Right atrium auricular region (tissue), 2 donors: ENCODE data around the gene ITGA4. TPM values are rescaled to one million over a fixed set of nuclear protein-coding genes. Genes with fewer than 3 reads are reported as not detected.

Source experiments
- DNase-seq: peaks from one replicate; pipeline ENCODE4 v3.0.0-alpha.2; 2019; ENCODE audit warnings: low spot score
- H3K27ac ChIP-seq, 2 donors: fragments of 200-600 bp; sonication (generic); 1 replicate in 1 of 2; 2 replicates in 1 of 2; pipeline ENCODE4 v1.5.1; 2016 to 2019
- H3K27me3 ChIP-seq, 2 donors: fragments of 200-600 bp; sonication (generic); one replicate each; pipeline versions ENCODE4 v1.5.1 to v1.6.0; 2017 to 2019
- H3K36me3 ChIP-seq: fragments of 200-600 bp; sonication (generic); one replicate; pipeline ENCODE4 v1.5.1; 2016
- H3K4me1 ChIP-seq, 2 donors: fragments of 200-600 bp; sonication (generic); one replicate each; pipeline versions ENCODE4 v1.5.1 to v1.6.0; 2017 to 2019
- H3K4me3 ChIP-seq, 2 donors: fragments of 200-600 bp; sonication (generic); 1 replicate in 1 of 2; 2 replicates in 1 of 2; pipeline ENCODE4 v1.5.1; 2017 to 2019; ENCODE audit warnings: mild to moderate bottlenecking in 1 of 2, moderate library complexity in 1 of 2
- H3K9me3 ChIP-seq, 2 donors: fragments of 200-600 bp; sonication (generic); one replicate each; pipeline ENCODE4 v1.5.1; 2019
- CTCF ChIP-seq, 2 donors: fragments of 200-600 bp; sonication (generic); IDR thresholded peaks; one replicate each; pipeline ENCODE4 v1.5.1; 2019; ENCODE audit warnings: antibody characterized with exemption in 2 of 2
- total RNA-seq, 2 donors: library from RNA; depleted of rRNA; stranded (reverse); fragments of >200 nt; gene quantifications; one replicate each; pipeline ENCODE4 v1.1.0, GENCODE V29; 2016

The ITGA4 gene
- total RNA-seq, result 1 to 10 TPM in 1 of 2 donors, under 1 TPM in 1; 0.96 to 1.8 TPM

DNA sequence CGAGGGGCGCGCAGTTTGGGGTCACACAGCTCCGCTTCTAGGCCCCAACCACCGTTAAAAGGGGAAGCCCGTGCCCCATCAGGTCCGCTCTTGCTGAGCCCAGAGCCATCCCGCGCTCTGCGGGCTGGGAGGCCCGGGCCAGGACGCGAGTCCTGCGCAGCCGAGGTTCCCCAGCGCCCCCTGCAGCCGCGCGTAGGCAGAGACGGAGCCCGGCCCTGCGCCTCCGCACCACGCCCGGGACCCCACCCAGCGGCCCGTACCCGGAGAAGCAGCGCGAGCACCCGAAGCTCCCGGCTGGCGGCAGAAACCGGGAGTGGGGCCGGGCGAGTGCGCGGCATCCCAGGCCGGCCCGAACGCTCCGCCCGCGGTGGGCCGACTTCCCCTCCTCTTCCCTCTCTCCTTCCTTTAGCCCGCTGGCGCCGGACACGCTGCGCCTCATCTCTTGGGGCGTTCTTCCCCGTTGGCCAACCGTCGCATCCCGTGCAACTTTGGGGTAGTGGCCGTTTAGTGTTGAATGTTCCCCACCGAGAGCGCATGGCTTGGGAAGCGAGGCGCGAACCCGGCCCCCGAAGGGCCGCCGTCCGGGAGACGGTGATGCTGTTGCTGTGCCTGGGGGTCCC is at the start of gene ITGA4:
ITGA4 (plus strand) TSS at position 266 of the 620 bp plus-strand sequence; CDS start at position 535, 269 bp downstream.
- H3K9me3 ChIP-seq, result no peaks in the 10 kb centered on the region
- no peak for DNase-seq
- TF ChIP-seq CTCF (IDR thresholded peaks at IDR 0.05), result peak in 1 of 2 donors; percentile 69
- H3K36me3 ChIP-seq, result no peaks in the 10 kb centered on the region
- H3K4me1 ChIP-seq, result peaks cover 0 to 9% of the 10 kb centered on the region in 2 donors
- H3K27ac ChIP-seq, result peak within 1 kb of the TSS in 1 of 2 donors; percentile 40
- H3K4me3 ChIP-seq, result peak within 1 kb of the TSS; percentile 36 to 59
- no peaks in the 10 kb centered on the region for H3K27me3 ChIP-seq

DNA sequence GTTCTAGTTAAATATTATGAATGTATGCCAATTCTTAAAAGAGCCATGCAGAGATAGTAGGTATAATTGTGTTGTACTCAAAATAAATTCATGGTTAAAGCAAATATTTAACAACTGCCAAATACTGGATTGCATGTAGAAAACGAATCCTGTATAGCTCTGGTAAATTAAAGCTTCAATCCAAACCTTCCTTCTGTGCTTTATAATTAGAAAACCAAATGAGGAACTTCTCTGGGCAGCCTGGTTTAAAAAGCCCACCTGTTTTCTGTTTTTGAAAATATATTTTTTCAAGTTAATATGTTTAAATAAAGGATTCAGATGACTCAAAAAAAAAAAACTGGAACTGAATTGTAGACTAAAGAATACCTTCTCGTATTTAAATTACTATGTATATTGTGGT is 48.3 kb upstream of the ITGA4 start:
- Histone ChIP-seq H3K9me3 (no peaks in the 10 kb centered on the region), H3K4me1 (no peaks in the 10 kb centered on the region), H3K4me3 (no peak overlapping the region), H3K27ac (no peak overlapping the region), H3K27me3 (no peaks in the 10 kb centered on the region), H3K36me3 (no peaks in the 10 kb centered on the region)
- no peak for DNase-seq
- TF ChIP-seq CTCF (IDR thresholded peaks at IDR 0.05), result no peak

DNA sequence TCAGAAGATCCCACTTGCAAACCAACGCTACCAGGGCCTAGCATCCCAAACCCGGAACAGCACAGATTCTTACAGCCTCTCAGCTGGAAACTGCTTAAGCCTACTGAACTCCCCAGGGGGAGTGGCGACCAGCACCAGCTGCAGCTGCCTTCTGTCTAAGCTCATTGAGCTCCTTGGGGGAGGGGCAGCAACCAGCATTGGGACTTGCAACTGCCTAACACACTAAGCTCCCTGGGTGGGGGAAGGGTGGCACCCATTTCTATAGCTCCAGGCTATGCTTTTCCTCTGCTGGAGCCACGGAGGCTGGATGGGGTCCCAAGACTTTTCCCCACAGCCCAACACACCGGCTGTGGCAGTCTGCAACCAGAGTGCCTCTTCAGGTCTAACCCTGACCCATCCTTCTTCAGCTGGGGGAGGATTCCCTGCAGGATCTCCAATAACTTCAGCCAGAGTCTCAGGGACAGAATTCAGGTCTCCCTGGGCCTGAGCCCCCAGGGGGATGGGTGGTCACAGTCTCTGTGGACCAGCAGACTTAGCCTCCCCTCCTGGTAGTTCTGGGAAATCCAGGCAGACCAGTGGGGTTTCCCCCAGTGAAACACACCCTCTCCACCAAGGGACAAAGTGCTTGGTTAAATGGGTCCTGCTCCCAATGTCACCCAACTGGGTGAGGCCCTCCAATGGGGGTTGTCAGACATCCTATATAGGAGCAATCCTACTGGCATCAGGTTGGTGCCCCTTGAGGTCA is 45.9 kb upstream of the ITGA4 start:
- no peak for TF ChIP-seq CTCF (IDR thresholded peaks at IDR 0.05)
- H3K4me1 ChIP-seq, result no peaks in the 10 kb centered on the region
- no peak for DNase-seq
- no peak overlapping the region for H3K27ac ChIP-seq
- H3K27me3 ChIP-seq, result no peaks in the 10 kb centered on the region
- peaks cover 0 to 7% of the 10 kb centered on the region in 2 donors for H3K9me3 ChIP-seq
- no peak overlapping the region for H3K4me3 ChIP-seq
- no peaks in the 10 kb centered on the region for H3K36me3 ChIP-seq

GRCh38 chr2:181419129-181419855 is 37.9 kb upstream of the ITGA4 start:
- H3K9me3 ChIP-seq, result peaks cover 0 to 7% of the 10 kb centered on the region in 2 donors
- TF ChIP-seq CTCF (IDR thresholded peaks at IDR 0.05), result no peak
- H3K4me1 ChIP-seq, result no peaks in the 10 kb centered on the region
- H3K27ac ChIP-seq, result no peak overlapping the region
- H3K36me3 ChIP-seq, result no peaks in the 10 kb centered on the region
- no peaks in the 10 kb centered on the region for H3K27me3 ChIP-seq
- no peak for DNase-seq
- H3K4me3 ChIP-seq, result no peak overlapping the region

DNA sequence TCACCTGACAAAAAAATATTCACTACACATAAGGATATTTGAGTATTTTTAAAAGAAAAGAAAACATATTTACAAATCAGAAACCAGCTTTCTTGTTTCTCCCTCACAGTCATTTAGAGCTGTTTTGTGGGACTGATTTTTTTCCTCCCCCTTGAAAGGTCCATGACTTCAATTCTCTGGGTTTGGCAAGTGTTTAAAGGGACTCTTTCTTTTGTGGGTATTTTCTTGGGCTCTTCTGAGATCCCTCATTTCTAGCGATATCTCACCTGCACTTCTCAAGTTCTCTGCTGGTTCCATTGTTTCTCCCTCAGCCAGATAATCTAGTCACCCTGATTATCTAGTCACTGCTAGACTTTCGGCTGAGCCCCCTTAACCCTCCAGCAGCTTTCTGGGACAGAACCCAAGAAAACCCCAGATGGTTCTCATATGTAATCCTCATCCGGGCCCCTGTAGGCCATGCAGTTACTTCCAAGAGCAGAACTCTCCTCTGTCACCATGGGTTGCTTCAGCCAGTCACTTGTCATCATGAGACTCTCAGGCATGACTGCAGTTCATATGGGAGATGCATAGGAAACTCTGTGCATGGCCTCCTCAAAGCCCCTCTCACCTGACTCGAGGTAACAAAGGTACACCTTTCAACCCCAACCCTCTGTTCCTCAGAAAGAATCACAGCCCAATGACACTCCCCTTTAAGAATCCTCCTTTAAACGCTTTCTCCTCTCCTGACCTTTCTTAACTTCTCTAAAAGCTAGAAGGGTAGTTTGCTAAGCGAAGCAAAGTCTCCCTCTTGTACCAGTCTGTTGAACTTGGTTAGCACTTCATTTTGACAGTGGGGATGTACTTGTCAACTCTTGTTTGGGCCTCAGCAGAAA is 36.7 kb upstream of the ITGA4 start:
- no peak overlapping the region for H3K27ac ChIP-seq

More for the DNA sequence above, 36.7 kb upstream of the ITGA4 start:
- DNase-seq, result no peak
- Histone ChIP-seq H3K4me3 (no peak overlapping the region), H3K27me3 (no peaks in the 10 kb centered on the region), H3K4me1 (no peaks in the 10 kb centered on the region), H3K36me3 (no peaks in the 10 kb centered on the region), H3K9me3 (peaks cover 0 to 7% of the 10 kb centered on the region in 2 donors)
- no peak for TF ChIP-seq CTCF (IDR thresholded peaks at IDR 0.05)
